HT-29 (cell line): Measurements from ENCODE around the gene HMG20A. TPM values are rescaled to one million over a fixed set of nuclear protein-coding genes. Genes with fewer than 3 reads are reported as not detected.
"Not testable (repeated sequence)": the region's sequence is repeated elsewhere in the genome, so short reads cannot be mapped to it uniquely, and the experiment has no call there.

Experiments
- DNase-seq: peaks from one replicate; pipeline ENCODE4 v3.0.0-alpha.2; 2015; ENCODE audit warnings: low spot score
- total RNA-seq: library from RNA; depleted of rRNA; stranded (reverse); fragments of >200 nt; shearing (Covaris generic); gene quantifications from 2 replicates; pipeline ENCODE4 v1.2.3, GENCODE V29; 2014; rRNA removed

The HMG20A gene
- 22.4 and 22.7 TPM in 2 replicates for total RNA-seq

DNA sequence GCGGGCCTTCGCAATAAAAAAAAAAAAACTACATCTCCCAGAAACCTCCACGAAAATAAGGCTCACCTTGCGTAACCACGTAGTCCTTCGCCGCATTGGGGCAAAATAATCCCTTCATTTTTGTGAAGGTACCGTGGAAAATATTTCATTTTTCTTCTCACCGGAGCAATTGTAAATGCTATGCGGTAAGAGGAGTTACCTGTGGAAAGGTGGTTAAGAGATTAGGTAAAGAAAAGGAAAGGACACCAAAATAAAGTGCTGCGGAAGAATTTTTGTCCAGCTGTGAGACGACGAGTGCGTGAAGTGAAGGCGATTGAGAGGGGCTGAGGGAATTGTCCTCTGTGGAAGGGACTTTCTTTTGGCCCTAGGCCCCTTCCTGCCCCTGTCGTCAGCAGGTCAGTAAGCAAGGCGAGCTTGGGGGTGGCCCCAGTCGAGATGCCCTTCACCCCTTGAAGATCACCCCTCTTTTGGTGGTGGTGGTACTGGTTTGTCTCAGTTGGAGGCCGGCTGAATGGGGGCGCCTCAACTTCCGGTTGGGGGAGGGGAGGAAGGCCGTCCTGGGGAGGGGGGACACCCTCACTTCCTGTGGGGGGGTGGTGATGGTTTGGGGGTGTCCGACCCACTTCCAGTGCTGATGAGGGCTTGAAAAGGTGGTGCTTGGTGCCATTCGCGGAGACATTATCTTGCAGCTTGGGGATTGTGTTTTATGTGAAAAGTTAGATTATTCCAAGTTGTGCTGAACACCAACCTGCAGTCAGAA, at the start of gene HMG20A:
HMG20A (plus strand) TSS at position 279 of the 760 bp plus-strand sequence. CDS start 37,520 bp downstream, outside the sequence.
- peak; percentile 93 for DNase-seq

DNA sequence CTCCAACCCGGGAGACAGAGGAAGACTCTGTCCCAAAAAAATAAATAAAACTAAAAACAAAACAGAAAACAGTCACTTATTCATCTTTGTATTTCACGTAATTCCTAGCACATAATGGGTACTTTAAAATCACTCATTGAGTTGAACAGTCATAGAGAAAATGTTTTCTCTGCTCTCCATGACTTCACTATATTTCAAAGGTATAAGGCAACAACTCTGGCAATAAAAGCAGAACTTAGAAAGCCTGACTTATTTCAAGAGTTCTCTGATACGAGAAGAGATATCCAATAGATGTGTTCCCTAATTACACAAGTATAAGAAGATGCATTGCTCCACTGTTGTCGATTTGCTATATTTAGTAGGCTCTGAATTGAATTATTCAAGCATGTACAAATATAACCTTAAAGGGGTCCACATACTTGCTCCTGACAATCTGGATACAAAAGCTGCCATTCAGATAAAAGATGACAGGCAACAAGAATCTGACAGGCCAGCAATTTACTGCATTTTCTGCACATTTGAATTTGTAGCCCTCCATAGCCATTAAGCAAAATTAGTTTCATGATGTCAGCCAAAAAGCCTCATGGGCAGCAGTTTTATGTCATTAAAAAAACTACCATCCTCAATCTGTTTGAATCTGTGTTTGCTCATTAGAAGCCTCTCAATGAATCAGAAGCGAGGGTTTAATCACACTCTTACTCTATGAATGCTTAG, 48.7 kb upstream of the HMG20A start:
- DNase-seq, result no peak

DNA sequence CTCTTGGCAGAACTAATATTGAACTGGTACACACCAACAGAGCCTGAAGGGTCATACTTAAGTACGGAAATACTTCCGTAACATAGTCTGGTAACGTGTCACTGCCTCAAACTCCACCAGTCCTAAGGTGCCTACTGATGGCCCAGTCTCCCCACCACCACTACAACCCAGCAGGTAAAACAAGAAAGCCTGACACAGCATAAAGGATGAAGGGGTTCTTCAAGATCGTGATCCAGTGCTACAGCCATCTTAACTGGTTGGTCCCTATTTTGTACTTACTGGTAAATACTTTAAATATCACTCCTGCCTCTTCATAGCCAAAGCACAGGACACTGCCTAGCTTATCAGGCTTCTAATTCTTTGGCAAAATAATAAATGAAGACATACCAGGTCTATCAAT, 47.2 kb upstream of the HMG20A start:
- no peak for DNase-seq

DNA sequence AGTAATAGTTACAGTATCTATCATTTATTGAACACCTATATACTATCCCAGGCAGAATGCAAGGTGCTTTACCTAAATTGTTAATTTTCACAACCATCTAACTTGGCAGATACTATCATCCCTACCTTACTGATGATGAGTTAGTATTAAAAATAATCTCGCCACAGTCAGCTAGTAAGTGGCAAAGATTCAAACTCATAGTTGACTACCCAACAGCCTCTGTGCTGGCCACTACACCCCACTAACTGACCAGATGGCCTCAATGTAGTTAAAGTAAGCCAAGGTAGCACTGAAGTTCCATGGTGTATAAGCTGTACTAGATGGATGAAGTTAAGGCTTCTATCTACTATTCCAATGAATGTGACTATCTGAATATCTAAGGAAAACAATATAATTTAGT, 45.6 kb upstream of the HMG20A start:
- DNase-seq, result no peak

DNA sequence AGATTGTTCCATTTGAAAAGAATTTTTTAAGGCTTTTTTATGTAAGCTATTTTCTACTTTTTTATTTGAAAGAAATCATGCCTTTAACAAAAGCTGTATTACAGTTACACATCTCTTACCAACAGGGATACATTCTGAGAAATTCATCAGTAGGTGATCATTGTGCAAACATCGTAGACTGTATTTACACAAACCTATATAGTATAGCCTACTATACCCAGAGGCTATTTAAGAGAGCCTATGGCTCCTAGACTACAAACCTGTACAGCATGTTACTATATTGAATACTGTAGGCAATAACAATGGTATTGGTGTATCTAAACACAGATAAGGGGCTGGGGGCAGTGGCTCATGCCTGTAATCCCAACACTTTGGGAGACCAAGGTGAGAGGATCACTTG, 43.9 kb upstream of the HMG20A start:
- DNase-seq, result no peak

DNA sequence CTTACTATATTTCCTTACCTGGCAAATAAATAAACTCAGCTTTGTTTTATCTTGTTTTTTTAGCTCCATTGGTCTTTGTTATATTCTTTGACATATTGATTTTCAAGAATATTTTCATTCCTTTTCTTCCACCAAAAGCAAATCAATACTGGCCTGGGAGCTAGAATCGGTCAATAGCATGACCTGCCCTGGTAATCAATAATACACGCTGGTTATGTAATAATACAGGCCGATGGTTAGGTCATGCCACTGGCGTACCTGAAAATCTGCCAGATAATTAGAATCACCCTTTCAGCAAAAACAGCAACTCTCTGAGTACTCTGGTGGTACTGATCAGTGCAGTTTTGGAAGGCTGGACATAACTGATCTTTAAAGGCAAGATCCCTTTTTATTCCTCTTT, 40.7 kb upstream of the HMG20A start:
- DNase-seq, result no peak

DNA sequence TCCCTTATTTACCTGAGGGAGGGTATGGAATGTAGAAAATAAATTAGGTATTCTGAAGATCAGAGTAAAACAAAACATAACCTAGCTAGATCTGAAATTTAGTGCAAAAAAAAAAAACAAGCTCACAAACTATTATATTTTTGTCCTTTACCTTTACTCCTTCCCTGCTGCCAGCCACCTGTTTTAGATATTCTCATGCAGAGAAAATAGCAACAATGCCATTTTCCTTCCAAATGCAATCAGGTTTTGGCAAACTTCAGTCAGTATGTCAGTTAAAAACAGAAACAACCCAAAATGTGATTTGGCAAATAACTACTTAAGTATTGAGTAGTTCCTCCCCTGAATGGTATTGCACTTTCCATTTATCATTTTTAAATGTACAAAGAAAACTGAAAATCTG, 36.6 kb upstream of the HMG20A start:
- DNase-seq, result no peak

DNA sequence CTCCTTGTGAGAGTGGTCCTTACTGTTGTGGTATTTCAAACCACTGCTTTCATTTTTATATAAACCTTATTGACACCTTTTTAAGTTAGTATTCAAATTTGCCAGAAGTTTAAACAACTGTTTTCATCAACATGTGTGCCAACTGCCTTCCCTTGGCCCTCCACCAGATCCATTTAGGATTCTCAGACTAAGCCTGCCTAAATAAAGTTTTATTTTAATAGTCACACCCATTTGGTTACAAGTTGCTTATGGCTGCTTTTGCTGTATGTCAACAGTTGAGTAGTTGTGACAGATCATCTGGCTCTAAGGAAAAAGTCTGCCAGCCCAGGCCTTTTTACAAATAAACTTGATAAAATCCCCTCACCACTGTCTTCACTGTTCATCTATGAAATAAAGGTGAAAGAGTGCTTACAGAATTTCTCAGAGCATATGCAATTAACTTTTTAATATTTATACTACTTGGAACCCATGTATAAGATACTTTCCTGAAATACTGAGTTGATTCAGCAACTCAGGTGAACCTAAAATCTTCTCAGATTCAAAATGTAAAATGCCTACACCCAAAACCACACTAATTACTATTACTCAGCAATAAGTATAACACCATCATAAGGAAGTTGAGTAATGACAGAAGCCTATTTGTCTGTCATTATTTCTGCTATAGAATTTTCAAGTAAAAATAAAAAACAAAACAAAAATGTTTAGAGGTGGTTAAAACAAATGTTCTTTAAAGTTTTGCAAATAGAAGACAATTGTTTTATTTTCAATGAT, 35.9 kb upstream of the HMG20A start:
- DNase-seq, result no peak

DNA sequence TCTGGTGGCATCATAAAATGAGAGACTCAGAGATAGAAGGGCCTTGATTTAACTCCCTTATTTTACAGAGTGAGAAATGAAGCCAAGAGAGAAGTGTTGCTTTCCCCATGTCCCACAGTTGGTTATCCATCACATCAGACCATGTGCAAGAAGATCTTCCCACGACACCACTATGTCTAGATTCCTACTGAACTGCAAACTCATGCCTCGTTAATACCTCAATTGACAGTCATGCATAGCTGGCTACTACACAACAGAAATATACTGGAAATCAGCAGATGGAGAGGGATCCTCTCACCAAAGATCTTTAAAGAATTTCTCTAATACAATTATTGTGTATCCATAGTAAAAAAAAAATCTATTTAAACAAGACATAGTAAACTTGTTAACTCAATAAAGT, 34.1 kb upstream of the HMG20A start:
- DNase-seq, result no peak

DNA sequence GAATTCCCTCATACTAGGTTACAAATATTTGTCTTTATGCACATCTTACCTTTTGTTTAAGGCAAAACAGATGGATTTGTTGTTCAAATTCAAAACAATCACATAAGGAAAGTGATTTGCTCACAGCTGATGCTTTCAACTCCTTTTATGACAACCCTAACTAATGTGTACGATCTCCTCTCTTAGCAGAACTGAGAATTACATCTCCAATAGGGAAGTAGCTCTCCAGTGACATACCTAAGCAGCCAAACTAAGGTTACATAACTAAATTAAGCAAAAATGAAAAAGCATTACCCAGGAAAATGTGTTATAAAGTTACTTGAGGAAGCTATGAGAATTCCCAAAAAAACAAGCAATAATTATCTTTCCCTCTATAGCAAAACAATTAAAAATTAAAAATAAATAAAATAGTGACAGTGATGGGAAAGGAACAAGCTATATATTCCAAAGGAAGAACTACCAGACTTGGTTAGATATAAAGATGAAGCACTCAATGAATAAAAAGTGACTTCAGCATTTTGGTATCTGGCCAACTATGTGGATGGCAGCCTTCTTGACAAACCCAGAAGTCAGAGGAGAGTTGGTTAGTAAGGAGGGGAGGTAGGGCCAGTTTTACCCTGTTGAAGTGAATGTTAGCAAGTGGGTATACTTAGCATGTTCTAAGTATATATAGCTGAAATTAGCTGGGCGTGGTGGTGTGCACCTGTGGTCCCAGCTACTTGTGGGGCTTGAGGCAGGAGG, 33.2 kb upstream of the HMG20A start:
- no peak for DNase-seq

DNA sequence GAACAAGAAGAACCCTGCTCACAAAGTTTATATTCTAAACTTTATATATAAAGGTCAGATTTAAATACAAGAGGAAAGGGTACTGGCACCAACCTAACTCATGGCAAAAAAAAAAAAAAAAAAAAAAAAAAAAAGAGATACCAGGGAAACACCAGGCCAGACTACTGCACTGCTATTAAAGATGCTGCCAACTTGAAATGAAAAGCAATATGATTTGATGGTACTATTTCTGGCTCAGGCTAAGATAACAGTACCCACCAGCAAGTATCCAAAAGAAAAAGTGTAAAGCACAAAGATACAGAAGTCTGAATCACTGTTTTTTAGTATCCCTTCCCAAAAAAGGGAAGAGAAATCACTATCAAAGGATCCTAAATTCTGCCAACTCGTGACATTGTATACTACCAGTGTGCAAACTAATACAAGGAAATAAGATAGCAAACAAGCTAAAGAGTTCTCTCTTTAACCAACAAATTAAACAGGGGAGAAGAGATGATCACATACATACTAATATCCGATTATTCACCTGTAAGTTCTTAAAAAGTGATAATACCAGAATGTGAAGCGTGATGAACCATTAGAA, 29.2 kb upstream of the HMG20A start:
- DNase-seq, result no peak

DNA sequence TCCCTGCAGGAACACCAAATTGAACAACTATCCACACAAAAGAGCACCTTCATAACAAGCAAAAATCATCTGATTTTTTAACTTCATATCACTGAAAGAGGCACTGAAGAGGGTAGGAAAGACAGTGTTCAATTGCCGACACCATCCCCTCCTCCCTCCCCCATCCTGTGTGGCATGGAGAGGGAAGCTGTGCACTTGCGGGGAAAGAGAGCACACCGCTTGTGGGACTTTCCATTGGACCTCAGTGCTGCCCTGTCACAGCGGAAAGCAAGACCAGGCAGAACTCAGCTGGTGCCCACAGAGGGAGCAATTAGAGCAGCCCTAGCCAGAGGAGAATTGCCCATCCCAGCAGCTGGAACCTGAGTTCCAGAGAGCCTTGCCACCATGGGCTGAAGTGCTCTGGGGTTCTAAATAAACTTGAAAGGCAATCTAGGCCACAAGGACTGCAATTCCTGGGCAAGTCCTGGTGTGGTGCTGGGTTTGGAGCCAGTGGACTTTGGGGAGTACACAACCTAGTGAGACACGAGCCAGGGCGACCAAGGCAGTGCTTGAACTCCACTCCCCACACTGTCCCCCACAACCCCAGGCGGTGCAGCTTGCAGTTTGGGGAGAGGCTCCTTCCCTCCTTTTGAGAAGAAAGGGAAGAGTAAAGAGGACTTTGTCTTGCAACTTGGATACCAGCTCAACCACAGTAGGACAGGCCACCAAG, 27.8 kb upstream of the HMG20A start:
- DNase-seq, result no peak

DNA sequence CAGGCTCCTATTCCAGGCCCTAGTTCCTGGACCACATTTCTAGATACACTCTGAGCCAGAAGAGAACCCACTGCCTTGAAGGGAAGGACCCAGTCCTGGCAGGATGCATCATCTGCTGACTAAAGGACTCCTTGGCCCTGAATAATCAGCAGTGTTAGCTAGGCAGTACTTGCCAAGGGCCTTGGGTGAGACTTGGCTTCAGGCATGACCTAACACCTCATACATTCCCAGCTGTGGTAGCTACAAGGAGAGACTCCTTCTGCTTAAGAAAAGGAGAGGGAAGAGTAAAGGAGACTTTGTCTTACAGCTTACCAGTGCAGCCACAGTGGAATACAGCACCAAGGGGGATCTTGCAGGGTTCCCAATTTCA, 27.2 kb upstream of the HMG20A start:
- DNase-seq, result no peak

DNA sequence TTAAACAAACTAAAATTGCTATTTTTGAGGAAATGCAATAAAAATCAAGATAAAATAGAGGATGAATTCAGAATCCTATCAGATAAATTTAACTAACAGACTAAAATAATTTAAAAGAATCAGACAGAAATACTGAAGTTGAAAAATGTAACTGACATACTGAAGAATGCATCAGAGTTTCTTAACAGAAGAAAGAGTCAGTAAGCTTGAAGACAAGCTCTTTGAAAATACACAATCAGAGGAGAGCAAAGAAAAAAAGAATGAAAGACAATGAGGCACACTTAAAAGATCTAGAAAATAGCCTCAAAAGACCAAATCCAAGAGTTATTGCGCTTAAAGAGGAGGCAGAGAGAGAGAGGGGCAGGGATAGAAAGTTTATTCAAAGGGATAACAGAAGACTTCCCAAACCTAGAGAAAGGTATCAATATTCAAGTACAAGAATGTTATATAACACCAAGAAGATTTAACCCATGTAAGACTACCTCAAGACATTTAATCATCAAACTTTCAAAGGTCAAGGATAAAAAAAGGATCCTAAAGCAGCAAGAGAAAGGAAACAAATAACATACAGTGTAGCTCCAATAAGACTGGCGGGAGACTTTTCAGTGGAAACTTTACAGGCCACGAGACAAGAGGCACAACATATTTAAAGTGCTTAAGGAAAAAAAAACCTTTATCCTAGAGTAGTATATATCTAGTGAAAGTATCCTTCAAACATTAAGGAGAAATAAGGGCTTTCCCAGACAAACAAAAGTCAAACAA, 25.5 kb upstream of the HMG20A start:
- no peak for DNase-seq

DNA sequence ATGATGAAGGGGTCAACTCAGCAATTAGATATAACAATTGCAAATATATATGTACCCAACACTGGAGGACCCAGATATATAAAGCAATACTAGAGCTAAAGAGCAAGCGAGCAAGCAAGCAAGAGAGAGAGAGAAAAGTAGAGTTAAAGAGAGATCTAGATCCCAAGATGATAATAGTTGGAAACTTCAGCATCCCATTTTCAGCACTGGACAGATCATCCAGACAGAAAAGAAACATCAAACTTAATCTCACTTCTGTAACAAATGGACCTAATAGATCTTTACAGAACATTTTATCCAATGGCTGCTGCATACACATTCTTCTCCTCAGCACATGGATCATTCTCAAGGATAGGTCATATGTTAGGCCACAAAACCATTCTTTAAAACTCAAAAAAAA, 24.0 kb upstream of the HMG20A start:
- DNase-seq, result no peak

DNA sequence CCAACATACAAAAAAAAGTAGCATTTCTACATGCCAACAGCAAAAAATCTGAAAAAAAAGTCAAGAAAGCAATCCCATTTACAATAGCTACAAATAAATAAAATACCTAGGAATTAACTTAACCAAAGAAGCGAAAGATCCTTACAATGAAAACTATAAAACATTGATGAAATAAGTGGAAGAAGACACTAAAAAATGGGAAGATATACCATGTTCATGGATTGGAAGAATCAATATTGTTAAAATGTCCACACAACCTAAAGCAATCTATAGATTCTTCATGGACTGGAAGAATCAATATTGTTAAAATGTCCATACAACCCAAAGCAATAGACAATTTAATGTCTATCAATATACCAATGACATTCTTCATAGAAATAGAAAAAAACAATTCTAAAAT, 21.8 kb upstream of the HMG20A start:
- no peak for DNase-seq

DNA sequence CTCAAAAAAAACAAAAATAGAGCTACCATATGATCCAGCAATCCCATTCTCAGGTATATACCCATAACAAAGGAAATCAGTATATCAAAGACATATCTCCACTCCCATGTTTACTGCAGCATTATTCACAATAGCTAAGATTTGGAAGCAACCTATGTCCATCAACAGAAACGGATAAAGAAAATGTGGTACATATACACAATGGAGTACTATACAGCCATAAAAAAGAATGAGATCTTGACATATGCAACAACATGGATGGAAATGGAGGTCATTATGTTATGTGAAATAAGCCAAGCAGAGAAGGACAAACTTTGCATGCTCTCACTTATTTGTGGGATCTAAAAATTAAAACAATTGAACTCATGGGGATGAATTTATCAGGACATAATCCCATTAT, 20.4 kb upstream of the HMG20A start:
- DNase-seq, result no peak

DNA sequence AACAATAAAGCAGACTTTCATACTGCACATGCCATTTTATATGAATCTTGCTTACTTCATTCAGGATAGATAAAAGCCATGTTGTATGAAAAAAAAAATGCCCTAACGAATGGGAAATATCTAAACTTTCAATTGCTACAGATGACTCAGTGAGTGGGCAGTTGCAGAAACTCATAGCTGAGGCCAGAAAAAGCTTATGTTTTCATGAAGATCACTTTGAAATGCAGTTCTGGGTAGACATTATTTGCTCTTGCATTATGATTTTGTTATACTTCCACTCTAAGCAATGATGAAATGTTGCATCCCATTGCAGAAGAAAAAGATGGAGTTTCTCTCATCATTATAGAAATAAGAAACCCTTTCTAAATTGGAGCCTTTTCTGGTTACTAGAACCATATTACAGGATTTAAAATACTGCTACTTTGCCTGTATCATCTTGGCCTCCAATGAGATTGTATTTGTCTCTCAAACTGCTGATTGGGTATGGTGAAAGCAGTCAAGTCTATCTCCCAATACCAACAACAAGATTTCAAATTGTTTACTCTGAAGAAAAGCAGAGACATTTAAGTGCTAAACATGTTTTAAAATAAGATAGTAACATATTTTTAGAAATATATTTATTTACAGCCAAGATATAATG, 17.8 kb upstream of the HMG20A start:
- no peak for DNase-seq

DNA sequence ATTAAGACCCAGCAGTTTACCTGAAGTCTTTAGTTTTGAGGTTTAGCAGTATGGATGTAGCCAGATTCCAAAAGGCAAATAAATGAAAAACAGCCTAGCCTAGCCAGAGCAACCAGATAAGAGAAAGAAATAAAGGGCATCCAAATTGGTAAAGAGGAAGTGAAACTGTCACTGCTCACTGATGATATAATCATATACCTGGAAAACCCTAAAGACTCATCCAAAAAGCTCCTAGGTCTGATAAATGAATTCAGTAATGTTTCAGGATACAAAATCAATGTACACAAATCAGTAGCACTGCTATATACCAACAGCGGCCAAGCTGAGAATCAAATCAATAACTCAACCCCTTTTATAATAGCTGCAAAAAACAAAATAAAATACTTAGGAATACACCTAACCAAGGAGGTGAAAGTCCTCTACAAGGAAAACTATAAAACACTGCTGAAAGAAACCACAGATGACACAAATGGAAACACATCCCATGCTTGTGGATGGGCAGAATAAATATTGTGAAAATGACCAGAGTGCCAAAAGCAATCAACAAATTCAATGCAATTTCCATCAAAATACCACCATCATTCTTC, 14.4 kb upstream of the HMG20A start:
- not testable (repeated sequence) for DNase-seq
